Measurements from ENCODE around the gene AGPS. TPM values are rescaled to one million over a fixed set of nuclear protein-coding genes. Genes with fewer than 3 reads are reported as not detected.

Gene AGPS
- total and polyA plus RNA-seq, 2 donors (not counting 1 experiment from before 2014, with no cell fraction given) = 2.2 to 25.5 TPM

- WGBS (ENCODE audit: insufficient coverage) = no CpG with 5 or more reads among the region's 1 CpG
- Histone ChIP-seq H3K36me3 (replicated peaks in 1 of 2; ENCODE audit: control extremely low read depth in 1 of 2, control insufficient read depth in 1 of 2, extremely low read depth in 1 of 2, insufficient read depth in 2 of 2, low read length in 1 of 2) (no peaks in the 10 kb centered on the region), H3K4me3 (ENCODE audit: control extremely low read depth in 1 of 5, extremely low read depth in 1 of 5, insufficient read depth in 1 of 5, low read depth in 2 of 5, low read length in 4 of 5) (no peak overlapping the region), H2AFZ (ENCODE audit: insufficient read depth, low read depth, low read length, poor library complexity, severe bottlenecking) (no peak overlapping the region), H3K4me2 (replicated peaks; ENCODE audit: low read depth, low read length, poor library complexity, severe bottlenecking) (no peak overlapping the region), H3K27me3 (replicated peaks in 1 of 4; ENCODE audit: control extremely low read depth in 1 of 4, control insufficient read depth in 3 of 4, insufficient read depth in 4 of 4, low read length in 3 of 4) (no peaks in the 10 kb centered on the region), H3K4me1 (ENCODE audit: control insufficient read depth in 2 of 2, insufficient read depth in 2 of 2, low read length in 2 of 2) (no peaks in the 10 kb centered on the region), H3K79me2 (ENCODE audit: control insufficient read depth, insufficient read depth, low read length) (no peaks in the 10 kb centered on the region), H3K27ac (ENCODE audit: low read length in 2 of 2) (no peak overlapping the region), H3K9me3 (ENCODE audit: control extremely low read depth in 1 of 3, control insufficient read depth in 2 of 3, insufficient read depth in 1 of 3, low read length in 2 of 3) (no peaks in the 10 kb centered on the region), H3K9ac (ENCODE audit: low read length) (no peak overlapping the region), H4K20me1 (ENCODE audit: control insufficient read depth, insufficient read depth, low read length, poor library complexity, severe bottlenecking) (no peaks in the 10 kb centered on the region)
- Mint-ChIP-seq H3K9me3 (ENCODE audit: insufficient read depth) (no peaks in the 10 kb centered on the region), H3K4me1 (no peaks in the 10 kb centered on the region), H3K27me3 (peaks cover 4% of the 10 kb centered on the region), H3K4me3 (no peak overlapping the region), H3K27ac (no peak overlapping the region)
- ChIA-PET CTCF (interaction anchor here (1.0 kb wide), 1 partner anchor 338 kb away, joined by 3 read pairs; no protein-coding TSS in a partner anchor), POLR2A (no interaction called here)
- intact Hi-C loops (cut with micrococcal nuclease) = no loop called here
- no peak for TF ChIP-seq CTCF (IDR thresholded peaks at IDR 0.05)
- TF ChIP-seq EZH2 (IDR thresholded peaks at IDR 0.05; ENCODE audit: borderline replicate concordance, insufficient read depth, low read depth, low read length, poor library complexity, severe bottlenecking) = no peak
- ATAC-seq (ENCODE audit: low read depth) (no peak), DNase-seq (no peak)
Observed at GRCh38 chr2:177587371-177587770, 194.8 kb downstream of the AGPS start.

- H4K20me1 ChIP-seq (ENCODE audit: control insufficient read depth, insufficient read depth, low read length, poor library complexity, severe bottlenecking) = no peaks in the 10 kb centered on the region
- H2AFZ ChIP-seq (ENCODE audit: insufficient read depth, low read depth, low read length, poor library complexity, severe bottlenecking) = no peak overlapping the region
- ChIA-PET CTCF (interaction anchor here (0.7 kb wide), 1 partner anchor 424 kb away, joined by 4 read pairs; no protein-coding TSS in a partner anchor), POLR2A (no interaction called here)
- no peaks in the 10 kb centered on the region for H3K9me3 Mint-ChIP-seq (ENCODE audit: insufficient read depth)
- WGBS (ENCODE audit: insufficient coverage) = 88% methylated on average over 2 of the region's 3 CpGs
- no peaks in the 10 kb centered on the region for H3K4me1 Mint-ChIP-seq
- peaks cover 0 to 3% (median 0%) of the 10 kb centered on the region in 4 experiments for H3K27me3 ChIP-seq (replicated peaks in 1 of 4; ENCODE audit: control extremely low read depth in 1 of 4, control insufficient read depth in 3 of 4, insufficient read depth in 4 of 4, low read length in 3 of 4)
- peaks cover 7% of the 10 kb centered on the region for H3K27me3 Mint-ChIP-seq
- H3K9ac ChIP-seq (ENCODE audit: low read length) = no peak overlapping the region
- no peak overlapping the region for H3K27ac Mint-ChIP-seq
- intact Hi-C loops (cut with micrococcal nuclease) = no loop called here
- H3K36me3 ChIP-seq (replicated peaks in 1 of 2; ENCODE audit: control extremely low read depth in 1 of 2, control insufficient read depth in 1 of 2, extremely low read depth in 1 of 2, insufficient read depth in 2 of 2, low read length in 1 of 2) = no peaks in the 10 kb centered on the region
- TF ChIP-seq EZH2 (IDR thresholded peaks at IDR 0.05; ENCODE audit: borderline replicate concordance, insufficient read depth, low read depth, low read length, poor library complexity, severe bottlenecking) (no peak), CTCF (IDR thresholded peaks at IDR 0.05) (no peak)
- no peak for ATAC-seq (ENCODE audit: low read depth)
- no peak overlapping the region for H3K4me3 ChIP-seq (ENCODE audit: control extremely low read depth in 1 of 5, extremely low read depth in 1 of 5, insufficient read depth in 1 of 5, low read depth in 2 of 5, low read length in 4 of 5)
- DNase-seq = no peak
- no peaks in the 10 kb centered on the region for H3K4me1 ChIP-seq (ENCODE audit: control insufficient read depth in 2 of 2, insufficient read depth in 2 of 2, low read length in 2 of 2)
- H3K4me3 Mint-ChIP-seq = no peak overlapping the region
- no peak overlapping the region for H3K4me2 ChIP-seq (replicated peaks; ENCODE audit: low read depth, low read length, poor library complexity, severe bottlenecking)
- no peaks in the 10 kb centered on the region for H3K9me3 ChIP-seq (ENCODE audit: control extremely low read depth in 1 of 3, control insufficient read depth in 2 of 3, insufficient read depth in 1 of 3, low read length in 2 of 3)
- no peaks in the 10 kb centered on the region for H3K79me2 ChIP-seq (ENCODE audit: control insufficient read depth, insufficient read depth, low read length)
- no peak overlapping the region for H3K27ac ChIP-seq (ENCODE audit: low read length in 2 of 2)
Observed at GRCh38 chr2:177588671-177589070, 196.1 kb downstream of the AGPS start.

All from B cell (primary cell).